ENCODE results near the gene ZNF512.

GRCh38 chr2:27559228-27559627 lies 23.6 kb upstream of the ZNF512 start:
- no peak for TF ChIP-seq POLR2A (IDR thresholded peaks at IDR 0.05)
- TF ChIP-seq CTCF (IDR thresholded peaks at IDR 0.05) = no peak
